ENCODE results near the gene ENTPD8.
"Not testable (repeated sequence)": the region's sequence is repeated elsewhere in the genome, so short reads cannot be mapped to it uniquely, and the experiment has no call there.

The ENTPD8 gene

GRCh38 chr9:137411645-137412380 lies 29.3 kb downstream of the ENTPD8 start:
- H3K4me3 ChIP-seq (ENCODE audit: low read length), result no peak overlapping the region

GRCh38 chr9:137411260-137411644 lies 29.9 kb downstream of the ENTPD8 start:
- TF ChIP-seq, protein P1, sequence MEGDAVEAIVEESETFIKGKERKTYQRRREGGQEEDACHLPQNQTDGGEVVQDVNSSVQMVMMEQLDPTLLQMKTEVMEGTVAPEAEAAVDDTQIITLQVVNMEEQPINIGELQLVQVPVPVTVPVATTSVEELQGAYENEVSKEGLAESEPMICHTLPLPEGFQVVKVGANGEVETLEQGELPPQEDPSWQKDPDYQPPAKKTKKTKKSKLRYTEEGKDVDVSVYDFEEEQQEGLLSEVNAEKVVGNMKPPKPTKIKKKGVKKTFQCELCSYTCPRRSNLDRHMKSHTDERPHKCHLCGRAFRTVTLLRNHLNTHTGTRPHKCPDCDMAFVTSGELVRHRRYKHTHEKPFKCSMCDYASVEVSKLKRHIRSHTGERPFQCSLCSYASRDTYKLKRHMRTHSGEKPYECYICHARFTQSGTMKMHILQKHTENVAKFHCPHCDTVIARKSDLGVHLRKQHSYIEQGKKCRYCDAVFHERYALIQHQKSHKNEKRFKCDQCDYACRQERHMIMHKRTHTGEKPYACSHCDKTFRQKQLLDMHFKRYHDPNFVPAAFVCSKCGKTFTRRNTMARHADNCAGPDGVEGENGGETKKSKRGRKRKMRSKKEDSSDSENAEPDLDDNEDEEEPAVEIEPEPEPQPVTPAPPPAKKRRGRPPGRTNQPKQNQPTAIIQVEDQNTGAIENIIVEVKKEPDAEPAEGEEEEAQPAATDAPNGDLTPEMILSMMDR (conservative IDR thresholded peaks at IDR 0.05; ENCODE audit: low read length), result no peak
- no peak for DNase-seq (ENCODE audit: low read depth)
- no peak overlapping the region for H3K4me3 ChIP-seq (ENCODE audit: low read length)

More at GRCh38 chr9:137411645-137412380, 29.3 kb downstream of the ENTPD8 start:
- peak; percentile 76 for DNase-seq (ENCODE audit: low read depth)
- TF ChIP-seq, protein P1 (conservative IDR thresholded peaks at IDR 0.05; ENCODE audit: low read length), result no peak

- TF ChIP-seq, protein P1 (conservative IDR thresholded peaks at IDR 0.05; ENCODE audit: low read length), result no peak
- no peak overlapping the region for H3K4me3 ChIP-seq (ENCODE audit: low read length)
- no peak for DNase-seq (ENCODE audit: low read depth)
These were observed 30.3 kb downstream of the ENTPD8 start for GRCh38 chr9:137410891-137411249.

DNA sequence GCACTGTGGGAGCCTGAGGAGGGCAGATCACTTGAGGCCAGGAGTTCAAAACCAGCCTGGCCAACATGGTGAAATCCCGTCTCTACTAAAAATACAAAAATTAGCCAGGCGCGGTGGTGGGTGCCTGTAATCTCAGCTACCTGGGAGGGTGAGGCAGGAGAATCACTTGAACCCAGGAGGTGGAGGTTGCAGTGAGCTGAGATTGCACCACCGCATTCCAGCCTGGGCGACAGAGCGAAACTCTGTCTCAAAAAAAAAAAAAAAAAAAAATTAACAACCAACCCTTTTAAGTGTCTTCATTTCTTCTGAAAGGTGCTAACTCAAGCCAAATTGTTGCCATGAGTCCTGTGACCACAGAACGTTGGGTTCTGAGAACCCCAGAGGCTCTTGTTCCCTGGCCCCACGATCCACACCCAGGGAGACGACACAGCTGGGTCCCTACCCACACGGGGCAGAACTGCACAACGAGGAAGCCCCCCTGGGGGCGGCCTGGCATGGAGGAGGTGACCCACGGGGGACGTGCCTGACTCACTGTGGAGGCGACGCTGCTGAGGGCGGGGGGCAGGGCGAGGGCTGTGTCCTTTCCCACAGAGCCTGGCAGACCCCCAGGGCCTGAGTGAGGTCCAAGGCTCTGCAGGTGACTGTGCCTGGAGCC lies 30.8 kb downstream of the ENTPD8 start:
- H3K4me3 ChIP-seq (ENCODE audit: low read length); DNase-seq (ENCODE audit: low read depth): not testable (repeated sequence)

- TF ChIP-seq, protein P1 (conservative IDR thresholded peaks at IDR 0.05; ENCODE audit: low read length), result no peak
- DNase-seq (ENCODE audit: low read depth), result no peak
- no peak overlapping the region for H3K4me3 ChIP-seq (ENCODE audit: low read length)
These were observed 31.6 kb downstream of the ENTPD8 start for GRCh38 chr9:137409515-137409914.

- TF ChIP-seq, protein P1 (conservative IDR thresholded peaks at IDR 0.05; ENCODE audit: low read length), result no peak
- DNase-seq (ENCODE audit: low read depth), result no peak
- no peak overlapping the region for H3K4me3 ChIP-seq (ENCODE audit: low read length)
These were observed 32.3 kb downstream of the ENTPD8 start for GRCh38 chr9:137408651-137409405.

GRCh38 chr9:137407590-137408300 lies 33.4 kb downstream of the ENTPD8 start:
- H3K4me3 ChIP-seq (ENCODE audit: low read length), result no peak overlapping the region
- TF ChIP-seq, protein P1 (conservative IDR thresholded peaks at IDR 0.05; ENCODE audit: low read length), result no peak

More at GRCh38 chr9:137407590-137408300, 33.4 kb downstream of the ENTPD8 start:
- peak; percentile 13 for DNase-seq (ENCODE audit: low read depth)
